HG03558 (cell line): ENCODE measurements around the gene BRD4.

ENCODE experiments used
- ATAC-seq: cut with Tn5 transposase; IDR thresholded peaks from one replicate; pipeline ENCODE4 v1.9.1; 2021; ENCODE audit warnings: moderate number of reproducible peaks; ENCODE audit not compliant: unreplicated experiment; ENCODE audit errors: extremely low read depth

The BRD4 gene

DNA sequence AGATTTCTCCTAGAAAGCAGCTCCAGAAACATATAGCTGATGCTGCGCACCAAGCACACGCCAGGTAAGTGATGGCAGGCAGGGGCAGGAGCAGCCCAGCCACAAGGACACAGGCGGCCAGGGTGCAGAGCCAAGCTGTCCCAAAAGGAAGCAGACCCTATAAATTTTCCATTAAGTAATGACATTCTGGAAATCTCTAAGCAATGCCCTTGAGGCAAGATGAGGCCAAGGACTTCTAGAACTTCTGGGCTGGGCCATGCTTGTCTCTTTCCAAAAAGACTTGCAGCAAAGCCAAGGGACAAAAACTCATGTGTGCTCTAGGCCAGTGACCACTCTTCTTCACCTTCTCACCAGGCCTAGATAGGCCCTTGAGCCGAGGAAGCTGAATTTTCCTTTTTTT is 57.9 kb downstream of the BRD4 start:
- no peak for ATAC-seq

DNA sequence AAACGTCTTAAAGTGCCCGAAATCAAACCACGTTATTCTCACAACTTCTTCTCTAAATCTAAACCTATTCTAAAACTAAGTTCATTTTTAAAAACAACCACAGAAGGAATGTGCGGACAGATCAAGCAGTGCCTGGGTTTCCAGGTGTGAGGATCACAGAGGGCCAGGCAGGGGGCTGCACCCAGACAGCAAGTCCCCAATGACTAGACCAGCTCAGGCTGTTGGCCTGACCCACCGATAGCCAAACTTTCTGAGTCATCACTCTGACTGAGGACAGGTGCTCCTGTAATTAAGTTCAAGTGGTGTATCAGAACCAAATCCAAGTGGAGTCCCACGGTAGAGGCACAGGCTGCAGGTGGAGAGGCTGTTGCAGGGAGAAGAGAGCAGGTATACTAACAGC is 62.5 kb downstream of the BRD4 start:
- ATAC-seq: no peak

DNA sequence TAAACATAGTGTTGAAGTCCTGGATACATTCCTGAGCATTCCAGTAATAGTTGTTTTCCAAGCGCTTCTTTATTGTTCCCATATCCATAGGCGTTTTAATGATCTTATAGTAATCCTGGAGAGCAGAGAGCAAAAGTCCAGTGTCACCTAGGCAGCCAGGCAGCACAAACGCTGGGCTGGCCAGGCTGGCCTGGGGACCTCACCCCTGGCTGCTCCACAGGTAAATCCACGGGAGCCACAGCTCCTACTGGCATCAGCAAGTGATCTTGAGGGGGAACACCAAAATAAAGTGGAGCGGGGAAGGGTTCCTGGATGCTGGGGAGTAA is 63.4 kb downstream of the BRD4 start:
- ATAC-seq: no peak

DNA sequence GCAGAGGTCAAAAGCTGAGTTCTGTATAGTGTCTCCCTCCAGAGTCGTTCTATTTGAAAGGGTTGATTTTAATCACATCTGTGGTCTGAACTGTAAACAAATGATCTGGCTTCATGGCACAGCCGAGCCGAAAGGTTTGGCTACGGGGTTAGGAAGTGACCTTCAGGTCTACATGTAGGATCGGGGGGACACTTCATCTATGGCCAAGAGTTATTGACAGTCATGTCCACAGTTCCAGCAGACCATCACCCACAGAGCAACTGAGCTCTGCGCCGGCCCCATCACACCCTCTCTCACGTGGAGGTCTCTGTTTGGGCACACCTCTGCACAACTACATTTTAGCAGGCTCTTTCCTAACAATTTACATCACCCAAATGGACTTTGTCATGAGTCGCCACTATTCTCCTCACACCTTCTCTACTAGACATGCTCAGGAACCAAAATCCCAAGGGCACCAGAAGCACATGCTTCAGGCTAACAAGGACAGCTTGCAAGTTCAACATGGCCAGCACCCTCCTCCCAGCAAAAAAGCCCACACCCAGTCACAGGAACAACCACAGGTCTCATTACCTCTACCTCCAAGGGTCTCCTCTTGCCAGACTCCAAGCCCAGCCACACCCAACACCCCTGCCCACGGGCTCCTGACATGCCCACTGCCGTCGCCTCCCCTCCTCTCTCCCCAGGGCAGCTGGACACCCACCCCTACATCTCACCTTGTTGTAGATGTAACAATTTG is 64.0 kb downstream of the BRD4 start:
- no peak for ATAC-seq

DNA sequence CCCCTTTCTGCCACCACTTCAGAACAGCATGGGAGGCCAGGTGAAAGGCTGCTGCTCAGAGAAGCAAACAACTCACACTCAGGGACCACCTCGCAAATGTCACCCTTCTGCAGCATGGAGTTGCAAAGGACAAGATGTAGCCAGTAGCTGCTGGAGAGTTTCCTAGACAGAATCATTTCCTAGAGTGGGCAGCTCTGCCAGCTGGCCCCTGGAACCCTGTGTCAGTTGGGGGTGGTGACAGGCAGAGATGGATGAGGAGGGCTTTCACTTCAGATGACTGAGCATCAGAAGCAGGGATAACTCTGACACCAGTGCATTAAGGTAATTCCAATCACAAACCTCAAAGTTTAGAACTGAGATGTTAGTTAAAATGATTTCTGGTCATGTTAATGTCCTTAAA is 65.7 kb downstream of the BRD4 start:
- no peak for ATAC-seq

DNA sequence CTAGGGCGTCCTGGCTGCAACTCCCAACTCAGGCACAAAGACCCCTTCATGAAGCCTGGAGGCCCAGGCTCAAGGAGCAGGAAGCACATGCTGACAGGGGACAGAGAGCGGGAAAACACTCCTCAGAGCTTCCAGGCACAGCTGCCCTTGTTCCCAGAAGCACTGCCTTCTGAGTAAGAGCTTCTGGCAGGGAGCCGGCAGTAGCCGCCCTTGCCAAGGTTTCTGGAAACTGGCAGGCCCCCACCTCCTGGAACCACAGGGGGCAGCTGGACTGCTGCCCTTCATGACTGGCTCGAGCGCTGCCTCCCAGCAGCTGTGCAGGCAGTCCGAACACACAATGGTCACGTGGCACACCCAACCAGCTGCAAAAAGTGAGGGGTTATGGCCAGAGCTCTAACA is 66.5 kb downstream of the BRD4 start:
- ATAC-seq: no peak

DNA sequence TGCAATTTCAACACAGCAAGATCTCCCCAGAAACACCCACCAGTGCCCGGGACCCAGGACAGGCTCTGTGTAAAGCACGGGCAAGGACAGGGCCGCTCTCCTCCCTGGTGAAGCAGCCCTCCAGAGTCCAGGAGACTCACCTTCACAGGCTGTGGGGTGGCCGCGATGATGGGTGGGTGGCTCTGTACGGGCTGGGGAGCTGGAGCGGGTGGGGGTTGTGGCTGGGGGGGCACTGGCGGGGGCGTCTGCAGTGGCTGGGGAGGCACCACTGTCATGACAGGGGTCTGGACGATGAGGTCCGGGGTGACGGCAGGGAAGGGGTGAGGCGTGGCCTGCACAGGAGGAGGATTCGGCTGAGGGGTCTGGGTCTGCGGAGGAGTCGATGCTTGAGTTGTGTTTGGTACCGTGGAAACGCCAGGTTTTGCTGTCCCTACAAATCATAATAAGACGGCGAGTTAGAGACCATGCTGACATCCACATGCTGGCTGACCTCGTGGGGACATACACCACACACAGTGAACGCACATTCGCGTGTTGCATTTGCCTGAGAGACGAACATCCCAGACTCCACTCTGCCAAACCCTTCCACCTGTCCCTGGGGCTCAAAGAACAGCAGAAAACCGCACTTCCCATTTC is 67.0 kb downstream of the BRD4 start:
- no peak for ATAC-seq

DNA sequence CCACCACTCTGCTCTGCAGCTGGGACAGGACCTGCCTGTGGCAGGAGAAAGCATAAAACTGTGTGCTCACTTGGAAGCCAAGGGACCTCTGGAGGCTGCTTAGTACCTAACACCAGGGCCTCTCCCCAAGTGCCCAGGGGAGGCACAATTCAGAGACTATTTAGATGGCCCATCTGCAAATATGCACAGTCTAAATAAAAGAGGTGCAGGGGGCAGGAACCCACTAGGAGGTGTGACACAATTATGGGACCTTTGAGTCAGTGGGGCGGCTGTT is 67.5 kb downstream of the BRD4 start:
- no peak for ATAC-seq

DNA sequence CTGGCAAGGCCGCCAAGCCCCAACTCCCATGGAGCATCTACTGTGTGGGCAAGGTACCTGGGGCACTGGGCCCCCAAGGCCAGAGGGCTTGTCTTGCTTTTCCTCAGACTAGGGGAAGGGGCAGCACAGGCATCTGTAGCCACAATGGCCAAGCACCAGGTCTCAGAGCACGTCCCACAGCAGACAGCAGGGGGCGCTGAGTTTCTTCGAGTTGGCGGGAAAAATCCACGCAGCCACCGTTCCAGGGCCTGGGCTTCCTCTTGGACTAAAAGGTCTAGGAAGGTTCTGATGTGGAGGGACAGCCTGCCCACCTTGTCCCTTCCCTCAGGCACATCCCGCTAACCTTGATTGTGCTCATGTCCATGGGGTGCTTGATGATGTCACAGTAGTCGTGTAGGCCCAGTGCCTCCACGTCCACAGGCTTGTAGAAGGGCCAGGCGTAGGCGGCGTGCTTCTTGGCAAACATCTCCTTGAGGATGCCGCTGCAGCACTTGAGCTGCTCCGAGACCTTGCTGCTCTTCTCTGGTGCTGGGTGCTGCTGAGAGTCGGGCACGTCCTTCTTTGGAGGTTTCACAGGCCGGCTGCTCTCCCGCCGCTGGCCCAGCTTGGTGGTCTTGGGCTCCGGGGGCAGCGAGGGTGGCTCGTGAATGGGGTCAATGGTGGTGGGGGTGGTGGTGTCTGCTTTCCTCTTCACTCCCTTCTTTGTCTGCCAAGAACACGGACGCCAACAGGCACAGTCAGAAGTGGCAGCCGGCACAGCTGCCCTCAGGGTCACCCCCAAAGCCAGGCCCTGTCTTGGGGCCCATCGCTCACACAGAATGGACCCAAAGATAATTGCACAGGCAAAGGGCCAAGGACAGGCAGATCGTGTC is 68.0 kb downstream of the BRD4 start:
- ATAC-seq: no peak

DNA sequence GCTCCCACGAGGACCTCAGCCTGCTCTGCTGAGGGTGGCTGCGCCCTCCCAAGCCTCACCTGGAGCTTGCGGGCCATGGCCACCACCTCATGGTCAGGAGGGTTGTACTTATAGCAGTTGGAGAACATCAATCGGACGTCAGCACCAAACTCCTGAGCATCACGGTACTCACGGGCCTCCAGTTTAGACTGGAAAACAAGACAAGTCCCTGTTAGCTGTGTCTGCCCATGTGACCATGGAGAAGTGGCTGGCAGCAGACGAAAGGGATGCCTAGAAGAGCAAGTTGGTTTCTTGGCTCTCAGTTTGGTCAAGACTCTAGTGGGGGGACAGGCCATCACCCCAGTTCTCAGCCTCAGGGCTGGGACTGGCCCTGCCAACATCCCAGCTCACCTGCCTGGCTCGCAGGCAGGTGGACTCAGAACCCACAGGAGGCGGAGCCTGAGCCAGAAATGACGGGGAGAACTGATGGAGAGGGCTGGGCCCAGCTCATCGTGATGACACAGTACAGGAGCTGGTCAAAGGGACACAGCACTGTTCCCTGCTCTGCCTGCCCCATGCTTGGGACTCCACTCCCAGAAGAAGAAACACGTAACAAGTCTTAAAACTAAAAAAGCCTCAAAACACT is 68.9 kb downstream of the BRD4 start:
- ATAC-seq: no peak

DNA sequence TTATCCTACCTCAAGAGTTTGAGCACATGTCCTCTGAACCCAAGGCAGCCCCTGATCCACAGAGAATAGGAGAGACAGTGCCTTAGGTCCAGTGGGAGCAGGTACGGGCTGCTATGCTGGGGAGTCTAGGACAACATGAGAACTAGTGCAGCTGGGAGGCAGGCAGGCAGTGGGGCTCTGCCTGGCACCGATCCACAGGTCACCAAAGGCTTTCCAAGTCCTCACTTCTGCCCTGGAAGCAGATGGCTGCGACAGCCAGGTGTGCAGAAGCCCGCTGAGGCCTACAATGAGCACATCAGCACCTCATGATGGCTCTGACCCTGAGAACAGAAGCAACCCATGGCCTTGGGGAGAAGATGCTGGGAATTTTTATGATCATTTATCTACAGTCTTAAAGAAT is 70.3 kb downstream of the BRD4 start:
- ATAC-seq: no peak

DNA sequence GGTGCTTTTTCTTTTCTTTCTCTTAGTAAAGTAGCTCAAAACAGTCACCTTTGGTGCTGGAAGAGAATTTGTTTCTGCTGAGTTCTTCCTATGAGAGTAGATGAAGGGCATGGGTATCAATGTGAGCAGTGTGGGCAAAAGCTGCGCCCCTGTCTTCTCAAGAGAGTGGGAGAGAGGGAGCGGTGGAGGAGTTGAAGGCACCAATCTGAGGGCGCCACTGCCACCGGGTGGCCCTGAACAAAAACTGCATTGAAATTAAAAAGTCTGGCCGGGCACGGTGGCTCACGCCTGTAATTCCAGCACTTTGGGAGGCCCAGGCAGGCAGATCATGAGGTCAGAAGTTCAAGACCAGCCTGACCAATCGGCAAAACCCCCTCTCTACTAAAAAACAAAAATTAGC is 71.4 kb downstream of the BRD4 start:
- no peak for ATAC-seq

DNA sequence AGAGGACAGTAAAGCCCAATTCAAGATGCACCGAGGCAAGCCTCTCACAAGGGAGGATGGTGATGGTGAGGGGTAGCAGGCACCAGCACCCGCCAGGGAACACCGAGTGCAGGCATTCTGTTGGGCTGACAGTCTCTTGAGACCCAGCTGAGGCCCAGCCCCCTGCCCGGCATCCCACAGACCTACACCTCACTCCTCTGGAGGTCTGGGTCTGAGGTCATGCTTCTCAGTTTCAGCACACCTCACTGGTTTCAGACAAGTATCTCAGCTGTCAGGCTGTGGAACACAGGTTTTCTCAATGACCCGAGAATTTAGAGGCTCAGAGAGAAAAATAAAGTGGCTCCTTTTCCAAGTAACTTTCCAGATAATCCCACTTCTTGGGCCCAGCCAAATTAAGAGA is 72.4 kb downstream of the BRD4 start:
- no peak for ATAC-seq

DNA sequence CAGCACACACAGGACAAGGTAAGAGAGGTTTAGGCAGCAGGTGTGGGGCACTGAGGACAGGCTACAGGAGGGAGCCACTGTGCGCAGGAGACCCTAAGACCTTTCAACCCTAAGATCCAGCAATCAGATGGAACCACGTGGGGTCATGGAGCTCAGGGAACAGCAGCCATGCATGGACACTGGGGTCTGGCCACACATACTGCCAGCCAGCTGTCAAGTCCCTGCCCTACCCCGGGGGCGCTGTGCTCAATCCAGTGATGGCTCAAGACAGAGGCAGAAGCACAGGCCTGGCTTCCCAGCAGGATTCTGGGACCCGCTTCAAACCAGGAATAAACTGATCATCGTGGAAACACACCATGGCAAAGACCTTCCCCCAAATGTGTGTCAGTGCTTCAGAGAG is 74.6 kb downstream of the BRD4 start:
- ATAC-seq: no peak

DNA sequence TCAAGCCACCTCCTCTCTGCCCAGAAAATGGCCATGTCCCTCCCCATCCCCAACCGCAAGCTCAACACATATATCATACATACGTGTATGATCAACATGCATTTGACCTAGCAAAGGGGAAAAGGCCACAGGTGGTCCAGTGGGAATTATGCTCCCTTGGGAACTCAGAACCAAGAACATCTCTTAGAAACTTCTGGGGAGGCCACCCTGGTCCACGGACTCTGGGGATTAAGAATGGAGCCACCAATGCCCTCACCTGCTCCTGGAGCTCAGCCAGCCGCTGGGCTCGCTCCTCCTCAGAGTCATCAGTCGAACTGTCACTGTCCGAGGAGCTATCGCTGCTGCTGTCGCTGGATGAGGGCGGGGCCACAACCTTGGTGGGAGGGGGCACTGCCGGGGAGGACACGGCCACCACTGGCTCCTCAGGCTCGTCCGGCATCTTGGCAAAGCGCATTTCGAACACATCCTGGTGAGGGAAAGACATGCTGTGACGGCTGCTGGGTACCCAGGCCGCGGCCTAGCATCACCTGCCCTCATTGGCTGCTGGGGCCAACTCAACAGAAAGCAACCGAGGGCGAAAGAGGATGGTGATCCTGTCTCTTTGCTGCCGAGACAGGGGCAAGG is 75.5 kb downstream of the BRD4 start:
- ATAC-seq: no peak

DNA sequence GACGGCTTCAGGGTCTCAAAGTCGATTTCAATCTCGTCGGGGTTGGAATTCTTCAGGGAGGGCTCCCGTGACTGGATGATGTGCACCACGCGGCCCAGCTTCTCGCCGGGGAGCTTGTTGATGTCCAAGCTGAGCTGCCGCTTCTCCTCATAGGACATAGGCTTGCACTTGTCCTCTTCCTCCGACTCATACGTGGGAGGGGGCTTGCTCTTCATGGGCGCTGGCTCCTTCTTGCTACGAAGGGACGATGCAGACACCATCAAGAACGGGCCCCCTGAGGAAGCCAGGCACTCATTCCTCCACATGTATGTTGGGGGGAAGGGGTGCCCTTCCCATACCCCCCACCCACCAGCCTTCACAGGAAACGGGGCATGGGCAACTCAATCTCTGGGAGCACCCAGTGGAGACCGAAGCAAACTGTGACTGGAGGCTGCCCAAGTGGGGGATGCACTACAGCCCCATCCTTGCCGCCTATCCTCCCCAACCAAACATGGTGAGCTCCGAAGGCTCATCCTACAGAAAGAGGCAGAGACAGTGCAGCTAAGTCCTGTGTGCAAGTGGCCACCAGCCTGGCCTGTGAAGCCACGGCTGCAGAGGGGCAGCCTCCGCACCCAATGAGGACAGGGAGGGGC is 76.9 kb downstream of the BRD4 start:
- ATAC-seq: no peak

DNA sequence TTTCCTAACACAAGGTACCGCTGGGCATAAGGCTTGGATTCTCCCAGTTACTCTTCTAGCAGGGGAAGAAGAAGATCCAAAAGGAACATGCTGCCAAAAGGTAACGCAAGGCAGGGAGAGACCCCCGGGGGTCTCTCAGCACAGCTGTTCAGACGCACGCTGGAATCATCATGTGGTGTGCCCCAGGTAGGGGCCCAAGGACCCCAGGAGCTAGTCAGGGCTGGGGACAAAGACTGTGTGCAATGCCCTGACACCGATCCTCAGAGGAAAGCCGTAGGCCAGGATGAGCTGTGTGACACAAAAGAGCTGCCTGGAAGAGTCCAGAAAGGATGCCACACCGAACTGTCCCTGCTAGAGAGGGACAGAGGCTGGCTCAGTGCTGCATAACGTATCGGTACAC is 77.8 kb downstream of the BRD4 start:
- no peak for ATAC-seq

DNA sequence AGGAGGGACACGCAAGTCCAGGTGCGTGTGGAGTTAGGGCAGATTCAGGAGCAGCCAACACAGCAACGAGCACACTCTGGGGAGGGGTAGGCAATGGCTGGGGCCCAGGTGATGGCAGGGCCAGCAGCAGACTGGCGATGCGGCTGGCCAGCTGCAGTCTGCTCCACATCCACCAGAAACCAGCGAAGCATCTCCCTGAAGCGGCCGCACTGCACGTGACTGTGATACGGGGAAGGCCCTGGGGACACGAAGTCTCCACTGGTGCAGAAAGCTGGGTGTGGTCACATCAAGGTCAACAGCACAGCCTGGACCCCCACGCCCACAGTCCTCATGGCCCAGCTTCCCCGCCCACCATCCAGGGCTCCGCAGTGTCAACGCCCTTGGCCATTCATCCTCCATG is 78.8 kb downstream of the BRD4 start:
- ATAC-seq: no peak

DNA sequence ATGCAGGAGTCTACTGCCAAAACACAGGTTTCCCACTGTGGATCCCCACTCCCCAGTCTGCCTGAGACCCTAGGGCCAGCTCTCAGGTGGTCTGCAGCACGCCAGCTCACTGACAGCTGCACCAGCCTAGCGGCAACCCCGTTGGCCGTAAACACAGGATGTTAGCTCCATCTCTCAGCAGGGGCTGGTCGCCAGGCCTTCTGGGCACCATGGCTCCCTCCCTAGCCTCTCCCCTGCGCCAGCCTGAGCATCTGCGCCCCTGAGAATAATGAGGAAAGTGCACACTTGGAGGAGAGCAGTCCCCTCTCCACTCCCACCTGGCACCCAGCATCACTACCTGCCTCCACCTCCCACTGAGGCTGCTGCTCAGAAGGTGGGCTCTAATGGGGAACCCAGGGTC is 79.3 kb downstream of the BRD4 start:
- no peak for ATAC-seq

DNA sequence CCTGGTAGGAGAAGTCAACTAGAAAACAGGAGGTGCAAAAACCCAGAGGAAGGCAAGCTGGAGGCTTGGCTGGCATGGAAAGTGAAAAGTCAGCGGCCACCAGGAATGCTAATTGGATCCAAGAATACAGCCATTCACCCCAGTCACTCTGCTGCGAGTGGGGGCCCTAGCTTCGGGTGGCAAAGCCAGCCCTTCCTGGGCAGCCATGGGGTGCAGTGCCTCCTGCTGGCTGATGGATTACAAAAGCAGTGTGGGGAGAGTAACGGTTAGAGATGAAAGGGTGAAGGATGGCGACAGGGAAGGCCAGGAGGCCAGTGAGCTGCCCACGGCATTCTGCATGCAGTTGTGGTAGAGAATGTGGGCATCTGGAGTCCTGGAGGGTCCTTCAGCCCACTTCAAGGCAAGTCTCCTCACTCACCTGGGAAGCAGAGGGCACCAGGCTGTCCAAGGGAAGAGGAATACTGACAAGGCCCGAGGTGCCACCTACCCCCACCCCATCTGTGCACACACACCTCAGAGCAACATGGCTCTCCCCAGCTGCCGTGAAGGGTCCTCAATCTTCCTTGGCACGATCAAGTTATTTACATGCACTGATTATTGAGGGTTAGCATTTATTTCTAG is 79.8 kb downstream of the BRD4 start:
- no peak for ATAC-seq
